Skeletal muscle satellite cell (primary cell): ENCODE data around the gene SPTAN1. TPM values are rescaled to one million over a fixed set of nuclear protein-coding genes. Genes with fewer than 3 reads are reported as not detected.
"Not testable (repeated sequence)": the region's sequence is repeated elsewhere in the genome, so short reads cannot be mapped to it uniquely, and the experiment has no call there.

Source experiments
- H3K27me3 ChIP-seq: 2 replicates; pipeline ENCODE4 v1.7.0; 2013; ENCODE audit warnings: low read length; ENCODE audit not compliant: control insufficient read depth, insufficient read depth
- H3K36me3 ChIP-seq: 2 replicates; pipeline ENCODE4 v1.7.0; 2013; ENCODE audit warnings: mild to moderate bottlenecking, control low read depth, low read length; ENCODE audit not compliant: insufficient read depth
- H3K4me1 ChIP-seq: 2 replicates; pipeline ENCODE4 v1.7.0; 2013; ENCODE audit warnings: low read length; ENCODE audit not compliant: control insufficient read depth, insufficient read depth
- H3K4me2 ChIP-seq: 2 replicates; pipeline ENCODE4 v1.7.0; 2013; ENCODE audit warnings: mild to moderate bottlenecking, low read length
- H3K4me3 ChIP-seq: 2 replicates; pipeline ENCODE4 v1.7.0; 2013; ENCODE audit warnings: low read length
- H3K9ac ChIP-seq: 2 replicates; pipeline ENCODE4 v1.7.0; 2013; ENCODE audit warnings: mild to moderate bottlenecking, low read depth, low read length, moderate library complexity
- H3K9me3 ChIP-seq: replicated peaks from 2 replicates; pipeline ENCODE4 v1.7.0; 2013; ENCODE audit warnings: mild to moderate bottlenecking, control low read depth, low read length
- total RNA-seq: library from RNA; depleted of rRNA; stranded (reverse); fragments of >200 nt; gene quantifications from 2 replicates; pipeline ENCODE4 v1.2.3, GENCODE V29; 2012; rRNA removed

Gene SPTAN1
- total RNA-seq, result 222 and 249 TPM in 2 replicates

GRCh38 chr9:128552153-128552743, at the start of gene SPTAN1:
TSS of gene SPTAN1 (plus strand) at chr9:128552587. CDS start at chr9:128566741, 14,154 bp downstream.
- peak within 1 kb of the TSS; percentile 92 for H3K9ac ChIP-seq
- no peaks in the 10 kb centered on the region for H3K36me3 ChIP-seq
- H3K27me3 ChIP-seq, result no peaks in the 10 kb centered on the region
- H3K9me3 ChIP-seq, result no peaks in the 10 kb centered on the region
- H3K4me1 ChIP-seq, result peaks cover 55% of the 10 kb centered on the region
- H3K4me2 ChIP-seq, result peak within 1 kb of the TSS; percentile 90
- H3K4me3 ChIP-seq, result peak within 1 kb of the TSS; percentile 95

- H3K4me3 ChIP-seq, result peak overlapping the region; percentile 88
- H3K9me3 ChIP-seq, H3K9ac ChIP-seq, H3K27me3 ChIP-seq: not testable (repeated sequence)
- peak overlapping the region; percentile 90 for H3K4me2 ChIP-seq
- H3K36me3 ChIP-seq, result peaks cover 25% of the 10 kb centered on the region
- peaks cover 13% of the 10 kb centered on the region for H3K4me1 ChIP-seq
These were observed 49.0 kb upstream of the SPTAN1 start for GRCh38 chr9:128503415-128503825.

GRCh38 chr9:128503870-128504269, 48.5 kb upstream of the SPTAN1 start:
- peaks cover 13% of the 10 kb centered on the region for H3K4me1 ChIP-seq
- peak overlapping the region; percentile 88 for H3K9ac ChIP-seq
- peak overlapping the region; percentile 90 for H3K4me2 ChIP-seq
- H3K4me3 ChIP-seq, result peak overlapping the region; percentile 88
- H3K27me3 ChIP-seq, result no peaks in the 10 kb centered on the region
- no peaks in the 10 kb centered on the region for H3K9me3 ChIP-seq
- peaks cover 23% of the 10 kb centered on the region for H3K36me3 ChIP-seq

GRCh38 chr9:128504485-128505413, 47.6 kb upstream of the SPTAN1 start, which contains the start of gene GLE1:
TSS of gene GLE1 (plus strand) at chr9:128504719. CDS start at chr9:128504806, 87 bp downstream.
- Histone ChIP-seq H3K4me1 (peaks cover 13% of the 10 kb centered on the region), H3K27me3 (no peaks in the 10 kb centered on the region), H3K9me3 (no peaks in the 10 kb centered on the region), H3K9ac (peak within 1 kb of the TSS; percentile 88), H3K4me2 (peak within 1 kb of the TSS; percentile 90), H3K4me3 (peak within 1 kb of the TSS; percentile 88), H3K36me3 (peaks cover 23% of the 10 kb centered on the region)

GRCh38 chr9:128505414-128505765, 47.0 kb upstream of the SPTAN1 start:
- H3K36me3 ChIP-seq, result peaks cover 17% of the 10 kb centered on the region
- H3K9ac ChIP-seq, result peak overlapping the region; percentile 88
- no peaks in the 10 kb centered on the region for H3K27me3 ChIP-seq
- H3K4me1 ChIP-seq, result peaks cover 13% of the 10 kb centered on the region
- peak overlapping the region; percentile 88 for H3K4me3 ChIP-seq
- no peaks in the 10 kb centered on the region for H3K9me3 ChIP-seq
- H3K4me2 ChIP-seq, result peak overlapping the region; percentile 88

- H3K27me3 ChIP-seq, H3K9me3 ChIP-seq: not testable (repeated sequence)
- peak overlapping the region; percentile 88 for H3K4me2 ChIP-seq
- H3K36me3 ChIP-seq, result peaks cover 12% of the 10 kb centered on the region
- H3K4me1 ChIP-seq, result peaks cover 13% of the 10 kb centered on the region
- H3K9ac ChIP-seq, result peak overlapping the region; percentile 88
- H3K4me3 ChIP-seq, result peak overlapping the region; percentile 88
These were observed 46.5 kb upstream of the SPTAN1 start for GRCh38 chr9:128505906-128506305.

GRCh38 chr9:128512820-128513219, 39.6 kb upstream of the SPTAN1 start:
- no peaks in the 10 kb centered on the region for H3K9me3 ChIP-seq
- no peak overlapping the region for H3K9ac ChIP-seq
- H3K4me3 ChIP-seq, result no peak overlapping the region
- no peak overlapping the region for H3K4me2 ChIP-seq
- peaks cover 30% of the 10 kb centered on the region for H3K36me3 ChIP-seq
- no peaks in the 10 kb centered on the region for H3K27me3 ChIP-seq
- H3K4me1 ChIP-seq, result no peaks in the 10 kb centered on the region

GRCh38 chr9:128521956-128522355, 30.4 kb upstream of the SPTAN1 start:
- Histone ChIP-seq H3K4me2 (no peak overlapping the region), H3K36me3 (peaks cover 31% of the 10 kb centered on the region), H3K4me1 (peaks cover 9% of the 10 kb centered on the region), H3K4me3 (no peak overlapping the region), H3K9ac (no peak overlapping the region), H3K9me3 (no peaks in the 10 kb centered on the region), H3K27me3 (no peaks in the 10 kb centered on the region)

GRCh38 chr9:128523199-128523925, 29.0 kb upstream of the SPTAN1 start:
- Histone ChIP-seq H3K27me3 (no peaks in the 10 kb centered on the region), H3K9ac (no peak overlapping the region), H3K4me1 (peaks cover 9% of the 10 kb centered on the region), H3K4me2 (peak overlapping the region; percentile 14), H3K36me3 (peaks cover 31% of the 10 kb centered on the region), H3K9me3 (no peaks in the 10 kb centered on the region), H3K4me3 (no peak overlapping the region)

GRCh38 chr9:128526720-128527119, 25.7 kb upstream of the SPTAN1 start:
- peaks cover 41% of the 10 kb centered on the region for H3K36me3 ChIP-seq
- no peaks in the 10 kb centered on the region for H3K9me3 ChIP-seq
- peaks cover 13% of the 10 kb centered on the region for H3K4me1 ChIP-seq
- no peak overlapping the region for H3K4me2 ChIP-seq
- no peak overlapping the region for H3K9ac ChIP-seq
- no peaks in the 10 kb centered on the region for H3K27me3 ChIP-seq
- no peak overlapping the region for H3K4me3 ChIP-seq

GRCh38 chr9:128528445-128529160, 23.8 kb upstream of the SPTAN1 start:
- H3K4me1 ChIP-seq, result peaks cover 6% of the 10 kb centered on the region
- no peaks in the 10 kb centered on the region for H3K9me3 ChIP-seq
- no peak overlapping the region for H3K4me2 ChIP-seq
- no peak overlapping the region for H3K4me3 ChIP-seq
- H3K9ac ChIP-seq, result no peak overlapping the region
- peaks cover 51% of the 10 kb centered on the region for H3K36me3 ChIP-seq
- H3K27me3 ChIP-seq, result no peaks in the 10 kb centered on the region
